Esophagus squamous epithelium (tissue), 5 donors: ENCODE results near the gene SNRK. TPM values are rescaled to one million over a fixed set of nuclear protein-coding genes. Genes with fewer than 3 reads are reported as not detected.

Experiments
- DNase-seq: peaks from one replicate; lab custom pipeline; 2025; lab: John Stamatoyannopoulos, UW
- H3K27ac ChIP-seq, 4 donors: fragments of 200-600 bp; sonication (generic); one replicate each; pipeline ENCODE4 v1.5.1; 2016 to 2019; ENCODE audit warnings: mild to moderate bottlenecking in 1 of 4
- H3K27me3 ChIP-seq, 4 donors: fragments of 200-600 bp; sonication (generic); 1 replicate in 3 of 4; 2 replicates in 1 of 4; pipeline versions ENCODE4 v1.5.1 to v1.6.0; 2017 to 2021; ENCODE audit warnings: antibody characterized with exemption in 1 of 4
- H3K36me3 ChIP-seq, 3 donors: fragments of 200-600 bp; sonication (generic); one replicate each; pipeline ENCODE4 v1.5.1; 2016 to 2019
- H3K4me1 ChIP-seq, 3 donors: fragments of 200-600 bp; sonication (generic); one replicate each; pipeline ENCODE4 v1.5.1; 2017 to 2019
- H3K4me3 ChIP-seq, 4 donors: fragments of 200-600 bp; sonication (generic); 1 replicate in 3 of 4; 2 replicates in 1 of 4; pipeline ENCODE4 v1.5.1; 2016 to 2019; ENCODE audit warnings: mild to moderate bottlenecking in 2 of 4, moderate library complexity in 1 of 4
- H3K9me3 ChIP-seq, 3 donors: fragments of 200-600 bp; sonication (generic); one replicate each; pipeline ENCODE4 v1.5.1; 2016 to 2019
- CTCF ChIP-seq, 6 experiments: fragments of 450-650 bp in 4 of 6; fragments of 200-600 bp in 2 of 6; sonication (generic) in 2 of 6; IDR thresholded peaks; one replicate each; pipeline ENCODE4 v1.5.1; 2016 to 2019; ENCODE audit warnings: antibody characterized with exemption in 6 of 6, mild to moderate bottlenecking in 4 of 6, moderate library complexity in 4 of 6
- POLR2A ChIP-seq, 4 donors: fragments of 450-650 bp; IDR thresholded peaks; one replicate each; pipeline ENCODE4 v1.6.1; 2017; ENCODE audit warnings: antibody characterized with exemption in 4 of 4, mild to moderate bottlenecking in 4 of 4, moderate library complexity in 3 of 4
- WGBS, 2 donors: methylation state at CpG; one replicate each; pipeline ENCODE4 v1.1.5; 2018; 5-methylcytosine and 5-hydroxymethylcytosine counted together
- intact Hi-C: fragments of 100-400 bp; cut with DNase I; formaldehyde crosslinking; loops from one replicate; pipeline ENCODE4 v1.15.0; 2022
- total RNA-seq, 4 donors: library from RNA; depleted of rRNA; stranded (reverse); fragments of >200 nt; gene quantifications; one replicate each; pipeline ENCODE4 v1.1.0, GENCODE V29; 2016
- donor health status: DM: yes; HTN: yes; CAD: no.

Gene SNRK
- total RNA-seq, 4 donors from 2014 or later, result 27.0 to 42.0 (median 29.5) TPM

GRCh38 chr3:43388175-43388574 is 101.8 kb downstream of the SNRK start:
- no peak for TF ChIP-seq CTCF (IDR thresholded peaks at IDR 0.05)
- TF ChIP-seq POLR2A (IDR thresholded peaks at IDR 0.05), result no peak
- no peak overlapping the region for H3K4me3 ChIP-seq
- peak overlapping the region in 2 of 4 donors; percentile 36 to 78 for H3K27ac ChIP-seq
- peaks cover 0 to 27% (median 4%) of the 10 kb centered on the region in 3 donors for H3K4me1 ChIP-seq
- no peaks in the 10 kb centered on the region for H3K27me3 ChIP-seq
- DNase-seq, result no peak
- intact Hi-C loops, result no loop called here
- H3K36me3 ChIP-seq, result no peaks in the 10 kb centered on the region
- H3K9me3 ChIP-seq, result no peaks in the 10 kb centered on the region
- 89 to 92% methylated on average over 4 to 5 of the region's 5 CpGs for WGBS, 2 donors

DNA sequence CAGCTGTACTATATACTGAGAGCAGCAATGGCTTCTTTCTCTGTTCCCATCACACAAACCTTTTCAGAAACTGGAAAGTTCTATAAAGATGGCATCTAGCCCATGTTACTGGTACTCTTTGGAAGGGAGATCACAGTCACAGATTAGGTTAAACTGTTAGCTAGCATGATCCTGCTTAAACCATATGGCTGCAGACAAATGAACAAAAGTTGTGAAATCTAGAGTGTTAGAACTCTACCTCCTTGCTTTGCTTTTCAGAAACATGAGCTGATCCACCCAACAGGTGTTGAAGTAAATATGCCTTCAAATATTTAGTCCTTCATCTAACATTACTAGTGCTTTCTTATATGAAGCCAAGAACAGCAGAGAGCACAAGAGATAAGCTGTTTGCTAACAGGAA is 102.6 kb downstream of the SNRK start:
- no peaks in the 10 kb centered on the region for H3K36me3 ChIP-seq
- H3K4me1 ChIP-seq, result peaks cover 0 to 27% (median 4%) of the 10 kb centered on the region in 3 donors
- peak overlapping the region; percentile 44 to 87 (median 72) for H3K27ac ChIP-seq
- intact Hi-C loops, result no loop called here
- H3K9me3 ChIP-seq, result no peaks in the 10 kb centered on the region
- H3K27me3 ChIP-seq, result no peaks in the 10 kb centered on the region
- no peak for DNase-seq
- no peak overlapping the region for H3K4me3 ChIP-seq
- TF ChIP-seq POLR2A (IDR thresholded peaks at IDR 0.05), result no peak
- no peak for TF ChIP-seq CTCF (IDR thresholded peaks at IDR 0.05)

DNA sequence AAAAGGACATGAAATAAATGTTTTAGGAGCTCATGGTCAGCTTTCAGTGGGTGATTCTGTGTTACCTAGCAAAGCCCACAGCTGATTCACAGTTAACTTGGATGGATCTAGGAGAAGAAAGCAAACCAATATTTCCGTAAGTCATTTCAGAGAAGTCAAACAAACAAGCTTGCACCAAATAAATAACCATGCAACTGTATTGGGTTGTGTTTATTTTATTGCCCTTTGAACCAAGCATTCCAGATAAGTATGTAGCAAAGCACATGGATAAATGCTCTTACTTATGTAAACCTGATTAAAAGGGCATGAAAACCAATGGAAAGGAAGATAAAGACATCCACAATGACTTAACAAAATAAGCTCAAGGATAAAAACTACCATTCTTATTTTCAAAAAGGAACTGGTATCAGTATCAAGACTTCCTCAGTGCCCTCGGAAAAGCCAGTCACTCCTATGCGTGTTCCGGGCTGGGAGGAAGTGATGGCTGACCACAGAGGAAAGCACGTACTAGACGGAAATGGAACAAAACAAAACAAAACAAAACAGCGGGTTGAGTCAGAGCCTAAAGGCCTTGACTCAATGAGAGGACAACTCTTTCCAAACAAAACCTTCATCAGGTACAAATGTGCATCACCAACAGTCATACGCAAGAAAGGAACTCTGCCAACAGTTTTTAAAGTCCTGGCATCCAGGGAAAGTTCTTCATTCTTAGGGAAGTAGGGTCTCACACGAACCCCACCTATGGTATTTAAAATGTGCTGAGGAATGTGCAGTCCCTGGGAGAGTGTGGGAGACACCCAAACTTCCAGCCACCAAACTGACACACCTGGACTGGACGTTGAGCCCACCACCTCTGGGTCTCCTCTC is 103.3 kb downstream of the SNRK start:
- Histone ChIP-seq H3K27ac (peak overlapping the region; percentile 44 to 87 (median 72)), H3K4me1 (peaks cover 0 to 27% (median 4%) of the 10 kb centered on the region in 3 donors), H3K27me3 (no peaks in the 10 kb centered on the region), H3K36me3 (no peaks in the 10 kb centered on the region), H3K4me3 (no peak overlapping the region), H3K9me3 (no peaks in the 10 kb centered on the region)
- 46 to 56% methylated on average over 10 of the region's 10 CpGs for WGBS, 2 donors
- DNase-seq, result peak; percentile 32
- intact Hi-C loops, result no loop called here
- TF ChIP-seq CTCF (IDR thresholded peaks at IDR 0.05) (no peak), POLR2A (IDR thresholded peaks at IDR 0.05) (no peak)

DNA sequence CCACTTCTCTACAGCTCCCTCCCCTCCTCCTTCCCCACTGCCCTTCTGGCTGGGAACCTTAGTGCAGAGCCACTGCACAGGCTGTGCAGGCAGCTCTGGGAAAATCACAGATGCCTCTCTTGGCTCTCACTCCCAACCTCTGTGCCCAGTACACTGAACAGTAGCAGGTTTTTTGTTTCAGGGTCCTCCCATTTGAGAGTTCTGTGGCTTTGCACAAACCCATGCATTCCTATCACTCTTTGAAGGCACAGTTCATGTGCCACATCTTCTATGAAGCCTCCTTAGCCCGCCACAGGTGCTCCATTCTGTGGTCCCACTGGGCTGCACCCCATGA is 103.9 kb downstream of the SNRK start:
- TF ChIP-seq CTCF (IDR thresholded peaks at IDR 0.05), result no peak
- TF ChIP-seq POLR2A (IDR thresholded peaks at IDR 0.05), result no peak

DNA sequence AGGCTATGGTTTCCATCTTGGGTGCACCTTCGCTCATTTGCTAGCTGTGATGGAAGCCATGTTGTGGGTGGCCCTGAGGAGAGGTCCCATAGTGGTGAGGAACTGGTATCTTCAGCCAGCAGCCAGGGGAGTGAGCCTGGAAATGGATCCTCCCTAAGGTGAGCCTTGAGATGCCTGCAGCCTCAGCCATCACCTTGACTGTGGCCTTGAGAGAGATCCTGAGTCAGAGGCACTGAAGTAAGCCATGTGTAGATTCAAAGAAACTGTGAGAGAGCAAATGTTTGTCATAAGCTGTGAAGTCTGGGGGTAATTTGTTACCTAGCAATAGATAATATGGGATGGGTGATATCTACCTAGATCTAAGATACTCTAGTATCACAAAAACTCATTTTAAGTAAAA is 105.3 kb downstream of the SNRK start:
- Histone ChIP-seq H3K36me3 (no peaks in the 10 kb centered on the region), H3K4me1 (peaks cover 0 to 27% (median 4%) of the 10 kb centered on the region in 3 donors), H3K27ac (peak overlapping the region in 2 of 4 donors; percentile 31 to 43), H3K9me3 (no peaks in the 10 kb centered on the region), H3K27me3 (no peaks in the 10 kb centered on the region), H3K4me3 (no peak overlapping the region)
- no peak for DNase-seq
- WGBS, 2 donors, result 60 to 100% methylated on average over 1 of the region's 1 CpG
- intact Hi-C loops, result no loop called here
- TF ChIP-seq POLR2A (IDR thresholded peaks at IDR 0.05) (no peak), CTCF (IDR thresholded peaks at IDR 0.05) (no peak)

More for the DNA sequence above, 103.9 kb downstream of the SNRK start:
- Histone ChIP-seq H3K27me3 (no peaks in the 10 kb centered on the region), H3K4me3 (no peak overlapping the region), H3K4me1 (peaks cover 0 to 27% (median 4%) of the 10 kb centered on the region in 3 donors), H3K36me3 (no peaks in the 10 kb centered on the region), H3K9me3 (no peaks in the 10 kb centered on the region), H3K27ac (peak overlapping the region; percentile 36 to 87 (median 72))
- DNase-seq, result no peak
- WGBS, 2 donors, result 100% methylated on average over 1 of the region's 1 CpG
- intact Hi-C loops, result no loop called here
